Lung (tissue), 12 donors: ENCODE measurements around the gene DRC7. TPM values are rescaled to one million over a fixed set of nuclear protein-coding genes. Genes with fewer than 3 reads are reported as not detected.

Experiments
- ATAC-seq: fragments of 200-7000 bp; cut with Tn5 transposase; one replicate; pipeline ENCODE4 v1.9.1; 2020; ENCODE audit warnings: moderate number of reproducible peaks; ENCODE audit not compliant: insufficient read depth, low FRiP score
- DNase-seq, 3 donors: peaks; one replicate each; pipeline ENCODE4 v3.0.0-alpha.2; 2013 to 2017
- H3K27ac ChIP-seq, 2 donors: one replicate each; pipeline ENCODE4 v1.5.1; 2013; ENCODE audit warnings: mild to moderate bottlenecking in 2 of 2, moderate library complexity in 2 of 2, control low read depth in 1 of 2, inconsistent platforms in 1 of 2, low read depth in 1 of 2, low read length in 1 of 2
- H3K27me3 ChIP-seq, 3 donors: one replicate each; pipeline ENCODE4 v1.5.1; 2013; ENCODE audit warnings: low read length in 2 of 3; ENCODE audit not compliant: control insufficient read depth in 3 of 3, insufficient read depth in 3 of 3
- H3K36me3 ChIP-seq, 4 donors: one replicate each; pipeline ENCODE4 v1.5.1; 2013; ENCODE audit warnings: low read length in 4 of 4, mild to moderate bottlenecking in 1 of 4, moderate library complexity in 1 of 4; ENCODE audit not compliant: control insufficient read depth in 4 of 4, insufficient read depth in 4 of 4
- H3K4me1 ChIP-seq, 5 donors: one replicate each; pipeline ENCODE4 v1.5.1; 2013; ENCODE audit warnings: low read length in 5 of 5, mild to moderate bottlenecking in 2 of 5, moderate library complexity in 1 of 5; ENCODE audit not compliant: control insufficient read depth in 5 of 5, insufficient read depth in 5 of 5
- H3K4me3 ChIP-seq: one replicate; pipeline ENCODE4 v1.5.1; 2013; ENCODE audit warnings: mild to moderate bottlenecking, control low read depth, moderate library complexity
- H3K9ac ChIP-seq, 2 donors: one replicate each; pipeline ENCODE4 v1.5.1; 2013; ENCODE audit warnings: low read length in 2 of 2, control low read depth in 1 of 2; ENCODE audit not compliant: insufficient read depth in 1 of 2
- H3K9me3 ChIP-seq, 4 donors: one replicate each; pipeline ENCODE4 v1.5.1; 2013; ENCODE audit warnings: low read length in 3 of 4, mild to moderate bottlenecking in 1 of 4, moderate library complexity in 1 of 4; ENCODE audit not compliant: control insufficient read depth in 4 of 4, insufficient read depth in 3 of 4
- CTCF ChIP-seq: IDR thresholded peaks from 2 replicates; pipeline ENCODE4 v1.5.1; 2012; ENCODE audit warnings: mild to moderate bottlenecking; ENCODE audit errors: control extremely low read depth, extremely low read depth
- WGBS, 2 donors: extraction: QIAGEN DNeasy Blood & Tissue Kit; methylation state at CpG; one replicate each; pipeline ENCODE4 v1.1.7; 2013; 5-methylcytosine and 5-hydroxymethylcytosine counted together
- polyA plus RNA-seq, 2 donors: library from polyadenylated mRNA; stranded (reverse); fragments of 200-250 nt; gene quantifications; one replicate each; pipeline ENCODE4 v1.2.1, GENCODE V29; 2013
- total RNA-seq, 2 donors: library from RNA; depleted of rRNA in 1 of 2; stranded (reverse); fragments of >200 nt in 1 of 2; gene quantifications; one replicate each; pipeline ENCODE4 v1.2.1, GENCODE V29; 2014 to 2021
- donor health status: control.
- donor health status: control.
- donor health status: Bipolar disorder and iron deficiency.
- donor health status: healthy.
- donor health status: DM: yes; HTN: yes; CAD: no.

DRC7 gene
- total and polyA plus RNA-seq, 4 donors: 2.5 to 10.9 (median 6.4) TPM

GRCh38 chr16:57751539-57752202 lies 57.1 kb downstream of the DRC7 start:
- Histone ChIP-seq H3K9ac (no peak overlapping the region), H3K27me3 (no peaks in the 10 kb centered on the region), H3K36me3 (peaks cover 0 to 48% (median 4%) of the 10 kb centered on the region in 4 donors), H3K27ac (no peak overlapping the region), H3K4me1 (no peaks in the 10 kb centered on the region), H3K9me3 (no peaks in the 10 kb centered on the region), H3K4me3 (no peak overlapping the region)
- ATAC-seq (no peak), DNase-seq (no peak)
- 93 to 94% methylated on average over 26 of the region's 26 CpGs for WGBS, 2 donors
- no peak for TF ChIP-seq CTCF

DNA sequence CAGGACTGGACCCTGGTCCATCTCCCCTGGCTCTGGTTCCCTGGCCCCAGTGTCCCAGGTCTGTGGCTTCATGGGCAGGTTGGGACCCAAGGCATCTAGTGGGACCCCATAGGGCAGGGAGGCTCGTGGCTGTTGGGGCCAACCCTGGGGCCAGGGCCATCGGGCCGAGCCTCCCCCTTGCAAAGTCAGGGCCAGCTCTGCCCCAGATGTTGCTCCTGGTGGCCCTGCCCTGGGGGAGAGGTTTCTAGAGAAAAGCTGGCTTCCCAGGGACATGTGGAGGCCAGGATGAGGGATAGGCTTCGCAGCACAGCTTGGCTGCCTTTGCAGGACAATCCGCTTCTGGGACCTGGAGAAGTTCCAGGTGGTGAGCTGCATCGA lies 57.6 kb downstream of the DRC7 start:
- WGBS, 2 donors: 85 to 91% methylated on average over 6 of the region's 6 CpGs
- Histone ChIP-seq H3K9ac (no peak overlapping the region), H3K36me3 (peaks cover 0 to 51% (median 6%) of the 10 kb centered on the region in 4 donors), H3K4me3 (no peak overlapping the region), H3K27ac (no peak overlapping the region), H3K4me1 (no peaks in the 10 kb centered on the region), H3K27me3 (no peaks in the 10 kb centered on the region), H3K9me3 (no peaks in the 10 kb centered on the region)
- DNase-seq (no peak), ATAC-seq (no peak)
- no peak for TF ChIP-seq CTCF

GRCh38 chr16:57752581-57753447 lies 58.2 kb downstream of the DRC7 start:
- Histone ChIP-seq H3K9ac (no peak overlapping the region), H3K27me3 (no peaks in the 10 kb centered on the region), H3K4me1 (no peaks in the 10 kb centered on the region), H3K36me3 (peaks cover 0 to 48% (median 9%) of the 10 kb centered on the region in 4 donors), H3K9me3 (no peaks in the 10 kb centered on the region), H3K4me3 (no peak overlapping the region), H3K27ac (no peak overlapping the region)
- WGBS, 2 donors: 89 to 92% methylated on average over 42 to 44 of the region's 44 CpGs
- DNase-seq (peak in 1 of 3 donors; percentile 7), ATAC-seq (no peak)
- no peak for TF ChIP-seq CTCF
